Naive thymus-derived CD4-positive, alpha-beta T cell (primary cell): Measurements from ENCODE around the gene GPX5. TPM values are rescaled to one million over a fixed set of nuclear protein-coding genes. Genes with fewer than 3 reads are reported as not detected.
A peak's percentile ranks its signal among the peaks of the same experiment; 100 is the strongest.

Experiments used
- ATAC-seq: fragments of 150-1000 bp; cut with Tn5 transposase; 2 replicates; pipeline ENCODE4 v1.10.0; 2021; ENCODE audit warnings: mild to moderate bottlenecking, moderate library complexity
- CTCF ChIA-PET: fragments of 350-600 bp; sonication (Branson Sonifier 250); formaldehyde crosslinking; loops from one replicate; lab custom pipeline; 2021; ENCODE audit warnings: antibody characterized with exemption; lab: Charles Lee
- POLR2A ChIA-PET: fragments of 350-600 bp; sonication (Branson Sonifier 250); formaldehyde crosslinking; loops from one replicate; lab custom pipeline; 2021; ENCODE audit warnings: antibody characterized with exemption, inconsistent platforms; lab: Charles Lee
- DNase-seq, 9 donors: peaks; one replicate each; pipeline versions ENCODE4 v3.0.0 to v3.0.0-alpha.2; 2020 to 2022; ENCODE audit warnings: mixed read lengths in 1 of 9
- H3K27ac ChIP-seq: one replicate; pipeline ENCODE4 v1.7.0; 2013; ENCODE audit warnings: mild to moderate bottlenecking, low read depth, low read length, moderate library complexity
- H3K27me3 ChIP-seq, 2 donors: one replicate each; pipeline ENCODE4 v1.7.0; 2013; ENCODE audit warnings: low read length in 2 of 2, mild to moderate bottlenecking in 2 of 2, moderate library complexity in 2 of 2; ENCODE audit not compliant: control insufficient read depth in 2 of 2, insufficient read depth in 2 of 2
- H3K36me3 ChIP-seq, 3 experiments: 1 replicate in 2 of 3; 2 replicates in 1 of 3; pipeline ENCODE4 v1.7.0; 2013; ENCODE audit warnings: low read length in 3 of 3, mild to moderate bottlenecking in 3 of 3, moderate library complexity in 1 of 3; ENCODE audit not compliant: insufficient read depth in 3 of 3, control insufficient read depth in 2 of 3
- H3K4me1 ChIP-seq, 2 donors: one replicate each; pipeline ENCODE4 v1.7.0; 2013; ENCODE audit warnings: low read length in 2 of 2, mild to moderate bottlenecking in 2 of 2, moderate library complexity in 1 of 2; ENCODE audit not compliant: control insufficient read depth in 2 of 2, insufficient read depth in 2 of 2
- H3K4me3 ChIP-seq: 2 replicates; pipeline ENCODE4 v1.7.0; 2013; ENCODE audit warnings: mild to moderate bottlenecking, low read length
- H3K9me3 ChIP-seq, 3 experiments: 1 replicate in 2 of 3; 2 replicates in 1 of 3; pipeline ENCODE4 v1.7.0; 2013; ENCODE audit warnings: low read length in 3 of 3; ENCODE audit not compliant: control insufficient read depth in 2 of 3
- H3K27ac Mint-ChIP-seq, 9 donors: one replicate each; pipeline ENCODE4 v1.8.0; 2020 to 2022; ENCODE audit warnings: mixed read lengths in 9 of 9, mild to moderate bottlenecking in 8 of 9, moderate library complexity in 5 of 9, inconsistent platforms in 2 of 9
- H3K27me3 Mint-ChIP-seq, 5 donors: one replicate each; pipeline ENCODE4 v1.8.0; 2021 to 2022; ENCODE audit warnings: mixed read lengths in 5 of 5, mild to moderate bottlenecking in 1 of 5
- H3K36me3 Mint-ChIP-seq, 5 donors: one replicate each; pipeline ENCODE4 v1.8.0; 2020 to 2022; ENCODE audit warnings: mixed read lengths in 5 of 5, mild to moderate bottlenecking in 3 of 5, inconsistent platforms in 1 of 5
- H3K4me1 Mint-ChIP-seq, 7 donors: one replicate each; pipeline ENCODE4 v1.8.0; 2020 to 2022; ENCODE audit warnings: mixed read lengths in 7 of 7, mild to moderate bottlenecking in 3 of 7, inconsistent platforms in 1 of 7
- H3K4me3 Mint-ChIP-seq, 10 donors: one replicate each; pipeline ENCODE4 v1.8.0; 2020 to 2022; ENCODE audit warnings: mild to moderate bottlenecking in 10 of 10, mixed read lengths in 10 of 10, moderate library complexity in 6 of 10, inconsistent platforms in 2 of 10
- H3K9me3 Mint-ChIP-seq, 11 donors: one replicate each; pipeline ENCODE4 v1.8.0; 2020 to 2022; ENCODE audit warnings: mixed read lengths in 11 of 11, mild to moderate bottlenecking in 4 of 11, inconsistent platforms in 1 of 11, moderate library complexity in 1 of 11
- intact Hi-C, 2 donors: fragments of 100-400 bp; cut with micrococcal nuclease; formaldehyde crosslinking; loops; one replicate each; pipeline ENCODE4 v1.15.1; 2023
- polyA plus RNA-seq, 2 donors: library from polyadenylated mRNA; unstranded; fragments of 300-500 nt; fragmentation: Illumina TruSeq; gene quantifications; one replicate each; pipeline ENCODE4 v1.2.3, GENCODE V29; 2021
- total RNA-seq, 6 experiments: library from RNA in 5 of 6; stranded (reverse) in 5 of 6; gene quantifications; 1 replicate in 5 of 6; 2 replicates in 1 of 6; pipeline ENCODE4 v1.2.3 and lab custom pipeline; 2021 to 2026

Gene GPX5
- total and polyA plus RNA-seq, 7 experiments from 2014 or later = not detected

DNA sequence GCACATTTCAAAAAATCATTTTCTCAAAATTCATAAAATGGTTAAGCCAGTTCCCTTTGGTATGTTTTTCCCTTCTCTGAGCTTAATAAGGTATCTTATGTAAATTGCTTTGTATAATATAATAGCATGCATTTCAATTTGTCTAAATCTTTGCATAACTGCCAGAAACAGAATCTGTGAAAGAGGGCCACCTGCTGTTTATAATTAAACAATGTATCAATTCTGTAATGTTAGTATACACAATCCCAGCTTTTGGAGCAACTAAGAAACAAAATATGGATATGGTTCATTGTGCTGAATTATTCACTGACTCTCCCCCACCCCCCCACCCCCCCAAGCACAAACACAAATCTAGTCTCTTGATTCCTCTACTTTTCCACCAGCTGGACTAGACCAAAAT is 54.8 kb downstream of the GPX5 start:
- H3K4me3 Mint-ChIP-seq = no peak overlapping the region
- intact Hi-C loops = loop anchor here (1.0 to 10.0 kb wide), 5 partner anchors 38 to 1396 kb away; no protein-coding TSS in a partner anchor
- POLR2A ChIA-PET = interaction anchor here (0.7 kb wide), 1 partner anchor 436 kb away, joined by 3 read pairs; no protein-coding TSS in a partner anchor

DNA sequence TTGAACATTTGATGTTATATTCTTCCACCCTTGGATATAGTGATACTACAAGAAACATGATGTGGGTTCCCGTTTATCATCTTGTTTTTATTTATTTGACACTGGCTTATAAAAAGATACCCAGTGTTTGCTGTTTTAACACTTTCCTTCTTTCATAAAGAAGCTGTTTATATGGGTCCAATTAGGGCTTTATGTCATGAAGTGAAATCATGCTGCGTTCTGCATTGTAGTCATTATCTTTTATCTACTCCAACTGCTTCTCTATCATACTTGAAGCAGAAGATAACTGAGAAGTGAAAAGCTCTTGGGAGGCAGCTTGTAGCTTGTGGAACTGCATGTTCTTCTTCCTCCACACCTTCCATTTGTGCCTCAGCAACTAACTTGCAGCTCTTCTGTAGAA is 57.8 kb downstream of the GPX5 start:
- intact Hi-C loops = loop anchor here (10.0 kb wide), 2 partner anchors 449 to 1399 kb away; no protein-coding TSS in a partner anchor
- Mint-ChIP-seq H3K27me3 (peaks cover 22 to 64% (median 42%) of the 10 kb centered on the region in 5 donors), H3K36me3 (peaks cover 0 to 13% (median 7%) of the 10 kb centered on the region in 5 donors), H3K4me3 (no peak overlapping the region), H3K4me1 (peaks cover 8 to 24% (median 16%) of the 10 kb centered on the region in 7 donors), H3K9me3 (peaks cover 0 to 9% (median 4%) of the 10 kb centered on the region in 11 donors), H3K27ac (no peak overlapping the region)
- ChIA-PET CTCF (interaction anchor here (0.7 to 0.9 kb wide), 2 partner anchors 45 to 108 kb away, joined by 3 read pairs; no protein-coding TSS in a partner anchor), POLR2A (interaction anchor here (0.5 kb wide), 1 partner anchor 77 kb away, joined by 3 read pairs; no protein-coding TSS in a partner anchor)
- DNase-seq (no peak), ATAC-seq (no peak)
- peaks cover 0 to 9% of the 10 kb centered on the region in 2 donors for H3K4me1 ChIP-seq
- H3K27ac ChIP-seq = no peak overlapping the region
- H3K36me3 ChIP-seq = no peaks in the 10 kb centered on the region
- no peaks in the 10 kb centered on the region for H3K9me3 ChIP-seq
- no peak overlapping the region for H3K4me3 ChIP-seq
- H3K27me3 ChIP-seq = peaks cover 4 to 12% of the 10 kb centered on the region in 2 donors

More for the DNA sequence above, 54.8 kb downstream of the GPX5 start:
- no peak overlapping the region for H3K4me3 ChIP-seq
- H3K4me1 Mint-ChIP-seq = no peaks in the 10 kb centered on the region
- CTCF ChIA-PET = interaction anchor here (0.6 to 3.1 kb wide), 6 partner anchors 16 to 176 kb away, joined by 3 to 20 read pairs (median 4); no protein-coding TSS in a partner anchor
- ATAC-seq = no peak
- H3K4me1 ChIP-seq = no peaks in the 10 kb centered on the region
- no peak overlapping the region for H3K27ac ChIP-seq
- H3K27me3 ChIP-seq = no peaks in the 10 kb centered on the region
- H3K36me3 Mint-ChIP-seq = peaks cover 0 to 10% (median 0%) of the 10 kb centered on the region in 5 donors
- H3K36me3 ChIP-seq = no peaks in the 10 kb centered on the region
- H3K27me3 Mint-ChIP-seq = peaks cover 0 to 43% (median 25%) of the 10 kb centered on the region in 5 donors
- H3K27ac Mint-ChIP-seq = no peak overlapping the region
- H3K9me3 Mint-ChIP-seq = peaks cover 0 to 2% (median 0%) of the 10 kb centered on the region in 11 donors
- no peaks in the 10 kb centered on the region for H3K9me3 ChIP-seq
- DNase-seq = peak in 2 of 9 donors; percentile 16 to 24

Other genes with a start within 250 kb of the GPX5 start
- gene PGBD1, start 244.3 kb upstream of the GPX5 start, total RNA-seq = 1 to 10 TPM; 1.1 to 1.7 (median 1.2) TPM
- under 1 TPM; 0.60 to 0.89 TPM for gene PGBD1, start 244.3 kb upstream of the GPX5 start, polyA plus RNA-seq
- 1 to 10 TPM in 4 of 5 experiments, under 1 TPM in 1; 0.93 to 2.4 (median 1.2) TPM for gene ZSCAN31, start 189.7 kb upstream of the GPX5 start, total RNA-seq
- gene ZSCAN31, start 189.7 kb upstream of the GPX5 start, polyA plus RNA-seq = 1 to 10 TPM in 1 of 2 donors, under 1 TPM in 1; 0.56 to 1.3 TPM
- gene ZKSCAN3, start 175.9 kb upstream of the GPX5 start, total RNA-seq = 10 to 100 TPM in 2 of 5 experiments, 1 to 10 TPM in 3; 3.3 to 13.2 (median 5.8) TPM
- 1 to 10 TPM; 3.0 to 3.4 TPM for gene ZKSCAN3, start 175.9 kb upstream of the GPX5 start, polyA plus RNA-seq
- 10 to 100 TPM in 1 of 5 experiments, 1 to 10 TPM in 4; 2.9 to 10.3 (median 7.4) TPM for gene ZSCAN12, start 126.1 kb upstream of the GPX5 start, total RNA-seq
- 1 to 10 TPM; 3.2 to 3.8 TPM for gene ZSCAN12, start 126.1 kb upstream of the GPX5 start, polyA plus RNA-seq
- 1 to 10 TPM; 1.4 to 3.4 (median 2.4) TPM for gene ZSCAN23, start 82.4 kb upstream of the GPX5 start, total RNA-seq
- gene ZSCAN23, start 82.4 kb upstream of the GPX5 start, polyA plus RNA-seq = under 1 TPM; 0.26 to 0.92 TPM
- not detected for gene GPX6, start 10.1 kb upstream of the GPX5 start, total RNA-seq
- not detected for gene GPX6, start 10.1 kb upstream of the GPX5 start, polyA plus RNA-seq